Measurements from ENCODE around the gene ADGRG3.

Gene ADGRG3

GRCh38 chr16:57640185-57640584 lies 27.9 kb upstream of the ADGRG3 start:
- no peaks in the 10 kb centered on the region for H3K36me3 ChIP-seq (ENCODE audit: control insufficient read depth, insufficient read depth, low read length)
- no peak overlapping the region for H3K27ac ChIP-seq (ENCODE audit: insufficient read depth, low read length, poor library complexity, severe bottlenecking)
- no peaks in the 10 kb centered on the region for H3K27me3 ChIP-seq (replicated peaks; ENCODE audit: control insufficient read depth, insufficient read depth, low read length, poor library complexity, severe bottlenecking)
- H3K4me1 ChIP-seq (ENCODE audit: control insufficient read depth, insufficient read depth, low read length, poor library complexity, severe bottlenecking), result no peaks in the 10 kb centered on the region
- DNase-seq, result no peak
- no peaks in the 10 kb centered on the region for H3K9me3 ChIP-seq (ENCODE audit: control insufficient read depth, low read length)
- H3K4me3 ChIP-seq (ENCODE audit: insufficient read depth, low read depth, low read length, poor library complexity, severe bottlenecking), result no peak overlapping the region

GRCh38 chr16:57640612-57641011 lies 27.5 kb upstream of the ADGRG3 start:
- Histone ChIP-seq H3K27me3 (replicated peaks; ENCODE audit: control insufficient read depth, insufficient read depth, low read length, poor library complexity, severe bottlenecking) (no peaks in the 10 kb centered on the region), H3K36me3 (ENCODE audit: control insufficient read depth, insufficient read depth, low read length) (no peaks in the 10 kb centered on the region)

GRCh38 chr16:57642160-57643135 lies 25.7 kb upstream of the ADGRG3 start:
- H3K9me3 ChIP-seq (ENCODE audit: control insufficient read depth, low read length), result no peaks in the 10 kb centered on the region
- no peaks in the 10 kb centered on the region for H3K27me3 ChIP-seq (replicated peaks; ENCODE audit: control insufficient read depth, insufficient read depth, low read length, poor library complexity, severe bottlenecking)
- no peaks in the 10 kb centered on the region for H3K36me3 ChIP-seq (ENCODE audit: control insufficient read depth, insufficient read depth, low read length)
- no peak for DNase-seq
- no peak overlapping the region for H3K4me3 ChIP-seq (ENCODE audit: insufficient read depth, low read depth, low read length, poor library complexity, severe bottlenecking)
- H3K27ac ChIP-seq (ENCODE audit: insufficient read depth, low read length, poor library complexity, severe bottlenecking), result no peak overlapping the region
- H3K4me1 ChIP-seq (ENCODE audit: control insufficient read depth, insufficient read depth, low read length, poor library complexity, severe bottlenecking), result no peaks in the 10 kb centered on the region

More at GRCh38 chr16:57640612-57641011, 27.5 kb upstream of the ADGRG3 start:
- Histone ChIP-seq H3K9me3 (ENCODE audit: control insufficient read depth, low read length) (no peaks in the 10 kb centered on the region), H3K4me3 (ENCODE audit: insufficient read depth, low read depth, low read length, poor library complexity, severe bottlenecking) (no peak overlapping the region), H3K4me1 (ENCODE audit: control insufficient read depth, insufficient read depth, low read length, poor library complexity, severe bottlenecking) (no peaks in the 10 kb centered on the region), H3K27ac (ENCODE audit: insufficient read depth, low read length, poor library complexity, severe bottlenecking) (no peak overlapping the region)
- no peak for DNase-seq

GRCh38 chr16:57643147-57643874 lies 24.8 kb upstream of the ADGRG3 start:
- no peaks in the 10 kb centered on the region for H3K27me3 ChIP-seq (replicated peaks; ENCODE audit: control insufficient read depth, insufficient read depth, low read length, poor library complexity, severe bottlenecking)
- no peaks in the 10 kb centered on the region for H3K4me1 ChIP-seq (ENCODE audit: control insufficient read depth, insufficient read depth, low read length, poor library complexity, severe bottlenecking)
- no peak overlapping the region for H3K27ac ChIP-seq (ENCODE audit: insufficient read depth, low read length, poor library complexity, severe bottlenecking)
- no peaks in the 10 kb centered on the region for H3K9me3 ChIP-seq (ENCODE audit: control insufficient read depth, low read length)
- no peak for DNase-seq
- no peak overlapping the region for H3K4me3 ChIP-seq (ENCODE audit: insufficient read depth, low read depth, low read length, poor library complexity, severe bottlenecking)
- no peaks in the 10 kb centered on the region for H3K36me3 ChIP-seq (ENCODE audit: control insufficient read depth, insufficient read depth, low read length)

- no peaks in the 10 kb centered on the region for H3K36me3 ChIP-seq (ENCODE audit: control insufficient read depth, insufficient read depth, low read length)
- H3K9me3 ChIP-seq (ENCODE audit: control insufficient read depth, low read length), result no peaks in the 10 kb centered on the region
- H3K27ac ChIP-seq (ENCODE audit: insufficient read depth, low read length, poor library complexity, severe bottlenecking), result no peak overlapping the region
- no peak for DNase-seq
- H3K4me3 ChIP-seq (ENCODE audit: insufficient read depth, low read depth, low read length, poor library complexity, severe bottlenecking), result no peak overlapping the region
- no peaks in the 10 kb centered on the region for H3K27me3 ChIP-seq (replicated peaks; ENCODE audit: control insufficient read depth, insufficient read depth, low read length, poor library complexity, severe bottlenecking)
- H3K4me1 ChIP-seq (ENCODE audit: control insufficient read depth, insufficient read depth, low read length, poor library complexity, severe bottlenecking), result no peaks in the 10 kb centered on the region
Measured at GRCh38 chr16:57643910-57644309, 24.2 kb upstream of the ADGRG3 start.

GRCh38 chr16:57644383-57645014 lies 23.6 kb upstream of the ADGRG3 start:
- Histone ChIP-seq H3K9me3 (ENCODE audit: control insufficient read depth, low read length) (no peaks in the 10 kb centered on the region), H3K27me3 (replicated peaks; ENCODE audit: control insufficient read depth, insufficient read depth, low read length, poor library complexity, severe bottlenecking) (no peaks in the 10 kb centered on the region), H3K36me3 (ENCODE audit: control insufficient read depth, insufficient read depth, low read length) (no peaks in the 10 kb centered on the region), H3K4me3 (ENCODE audit: insufficient read depth, low read depth, low read length, poor library complexity, severe bottlenecking) (no peak overlapping the region), H3K4me1 (ENCODE audit: control insufficient read depth, insufficient read depth, low read length, poor library complexity, severe bottlenecking) (no peaks in the 10 kb centered on the region), H3K27ac (ENCODE audit: insufficient read depth, low read length, poor library complexity, severe bottlenecking) (no peak overlapping the region)
- DNase-seq, result no peak

GRCh38 chr16:57645169-57645568 lies 22.9 kb upstream of the ADGRG3 start:
- Histone ChIP-seq H3K36me3 (ENCODE audit: control insufficient read depth, insufficient read depth, low read length) (no peaks in the 10 kb centered on the region), H3K9me3 (ENCODE audit: control insufficient read depth, low read length) (no peaks in the 10 kb centered on the region), H3K27me3 (replicated peaks; ENCODE audit: control insufficient read depth, insufficient read depth, low read length, poor library complexity, severe bottlenecking) (no peaks in the 10 kb centered on the region), H3K4me1 (ENCODE audit: control insufficient read depth, insufficient read depth, low read length, poor library complexity, severe bottlenecking) (no peaks in the 10 kb centered on the region), H3K27ac (ENCODE audit: insufficient read depth, low read length, poor library complexity, severe bottlenecking) (no peak overlapping the region), H3K4me3 (ENCODE audit: insufficient read depth, low read depth, low read length, poor library complexity, severe bottlenecking) (no peak overlapping the region)
- no peak for DNase-seq

- H3K9me3 ChIP-seq (ENCODE audit: control insufficient read depth, low read length), result no peaks in the 10 kb centered on the region
- no peak for DNase-seq
- H3K27me3 ChIP-seq (replicated peaks; ENCODE audit: control insufficient read depth, insufficient read depth, low read length, poor library complexity, severe bottlenecking), result no peaks in the 10 kb centered on the region
- H3K4me1 ChIP-seq (ENCODE audit: control insufficient read depth, insufficient read depth, low read length, poor library complexity, severe bottlenecking), result no peaks in the 10 kb centered on the region
- no peak overlapping the region for H3K4me3 ChIP-seq (ENCODE audit: insufficient read depth, low read depth, low read length, poor library complexity, severe bottlenecking)
- H3K27ac ChIP-seq (ENCODE audit: insufficient read depth, low read length, poor library complexity, severe bottlenecking), result no peak overlapping the region
- no peaks in the 10 kb centered on the region for H3K36me3 ChIP-seq (ENCODE audit: control insufficient read depth, insufficient read depth, low read length)
Measured at GRCh38 chr16:57645691-57646387, 22.3 kb upstream of the ADGRG3 start.

GRCh38 chr16:57646388-57647039 lies 21.6 kb upstream of the ADGRG3 start:
- Histone ChIP-seq H3K36me3 (ENCODE audit: control insufficient read depth, insufficient read depth, low read length) (no peaks in the 10 kb centered on the region), H3K27me3 (replicated peaks; ENCODE audit: control insufficient read depth, insufficient read depth, low read length, poor library complexity, severe bottlenecking) (no peaks in the 10 kb centered on the region), H3K4me1 (ENCODE audit: control insufficient read depth, insufficient read depth, low read length, poor library complexity, severe bottlenecking) (peaks cover 4% of the 10 kb centered on the region), H3K4me3 (ENCODE audit: insufficient read depth, low read depth, low read length, poor library complexity, severe bottlenecking) (no peak overlapping the region), H3K27ac (ENCODE audit: insufficient read depth, low read length, poor library complexity, severe bottlenecking) (no peak overlapping the region), H3K9me3 (ENCODE audit: control insufficient read depth, low read length) (no peaks in the 10 kb centered on the region)
- DNase-seq, result no peak
